Vagina (tissue), 2 donors: Measurements from ENCODE around the gene PTPRE.

Experiments used
- POLR2A ChIP-seq, 2 donors: fragments of 450-650 bp; IDR thresholded peaks; one replicate each; pipeline ENCODE4 v1.6.1; 2017; ENCODE audit warnings: antibody characterized with exemption in 2 of 2, mild to moderate bottlenecking in 2 of 2, moderate library complexity in 2 of 2
- POLR2AphosphoS5 ChIP-seq, 2 donors: sonication (generic); formaldehyde crosslinking; IDR thresholded peaks; one replicate each; pipeline ENCODE4 v1.9.0; 2017; ENCODE audit warnings: antibody characterized with exemption in 2 of 2, mild to moderate bottlenecking in 2 of 2, low read depth in 1 of 2; ENCODE audit not compliant: insufficient read depth in 1 of 2
- TF ChIP-seq, protein P1 (sequence below), 3 experiments: fragments of 450-650 bp in 2 of 3; fragments of 200-600 bp in 1 of 3; sonication (generic) in 1 of 3; IDR thresholded peaks; one replicate each; pipeline ENCODE4 v1.5.1; 2017 to 2019; ENCODE audit warnings: antibody characterized with exemption in 3 of 3, mild to moderate bottlenecking in 2 of 3, moderate library complexity in 2 of 3

GRCh38 chr10:128046156-128046952, 139.5 kb downstream of the PTPRE start:
- TF ChIP-seq, protein P1, sequence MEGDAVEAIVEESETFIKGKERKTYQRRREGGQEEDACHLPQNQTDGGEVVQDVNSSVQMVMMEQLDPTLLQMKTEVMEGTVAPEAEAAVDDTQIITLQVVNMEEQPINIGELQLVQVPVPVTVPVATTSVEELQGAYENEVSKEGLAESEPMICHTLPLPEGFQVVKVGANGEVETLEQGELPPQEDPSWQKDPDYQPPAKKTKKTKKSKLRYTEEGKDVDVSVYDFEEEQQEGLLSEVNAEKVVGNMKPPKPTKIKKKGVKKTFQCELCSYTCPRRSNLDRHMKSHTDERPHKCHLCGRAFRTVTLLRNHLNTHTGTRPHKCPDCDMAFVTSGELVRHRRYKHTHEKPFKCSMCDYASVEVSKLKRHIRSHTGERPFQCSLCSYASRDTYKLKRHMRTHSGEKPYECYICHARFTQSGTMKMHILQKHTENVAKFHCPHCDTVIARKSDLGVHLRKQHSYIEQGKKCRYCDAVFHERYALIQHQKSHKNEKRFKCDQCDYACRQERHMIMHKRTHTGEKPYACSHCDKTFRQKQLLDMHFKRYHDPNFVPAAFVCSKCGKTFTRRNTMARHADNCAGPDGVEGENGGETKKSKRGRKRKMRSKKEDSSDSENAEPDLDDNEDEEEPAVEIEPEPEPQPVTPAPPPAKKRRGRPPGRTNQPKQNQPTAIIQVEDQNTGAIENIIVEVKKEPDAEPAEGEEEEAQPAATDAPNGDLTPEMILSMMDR (IDR thresholded peaks at IDR 0.05): no peak
- TF ChIP-seq POLR2AphosphoS5 (IDR thresholded peaks at IDR 0.05; ENCODE audit: insufficient read depth in 1 of 2, low read depth in 1 of 2): no peak
- no peak for TF ChIP-seq POLR2A (IDR thresholded peaks at IDR 0.05)
